Skin of body (tissue), 2 donors: ENCODE data around the gene FUT4. TPM values are rescaled to one million over a fixed set of nuclear protein-coding genes. Genes with fewer than 3 reads are reported as not detected.
"Not testable (repeated sequence)": the region's sequence is repeated elsewhere in the genome, so short reads cannot be mapped to it uniquely, and the experiment has no call there.

ENCODE experiments used
- DNase-seq: peaks from one replicate; lab custom pipeline; 2025; lab: John Stamatoyannopoulos, UW
- total RNA-seq: library from RNA; depleted of rRNA; stranded (reverse); fragments of >200 nt; gene quantifications from one replicate; pipeline ENCODE4 v1.2.3, GENCODE V29; 2014

Gene FUT4
- total RNA-seq, 1 donor from 2014 or later: 8.8 TPM

DNA sequence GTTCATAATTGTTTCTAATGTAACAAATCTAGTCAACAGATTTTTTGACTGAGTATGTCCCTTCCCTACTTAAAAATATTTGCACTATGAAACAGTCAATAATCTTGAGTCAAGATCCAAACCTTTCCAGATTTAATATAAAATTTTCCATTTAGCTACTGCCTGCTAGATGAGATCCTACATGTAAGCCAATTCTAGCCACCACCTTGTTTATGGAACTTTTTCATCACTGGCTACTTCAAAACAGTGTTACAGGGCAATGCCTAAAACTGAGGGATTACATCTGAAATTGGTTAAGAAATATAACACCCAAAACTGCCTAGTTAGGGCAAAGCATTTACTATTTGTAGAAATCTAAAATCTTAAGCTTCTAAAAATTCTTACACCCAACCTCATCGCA lies 10.5 kb upstream of the FUT4 start:
- DNase-seq: peak; percentile 7

DNA sequence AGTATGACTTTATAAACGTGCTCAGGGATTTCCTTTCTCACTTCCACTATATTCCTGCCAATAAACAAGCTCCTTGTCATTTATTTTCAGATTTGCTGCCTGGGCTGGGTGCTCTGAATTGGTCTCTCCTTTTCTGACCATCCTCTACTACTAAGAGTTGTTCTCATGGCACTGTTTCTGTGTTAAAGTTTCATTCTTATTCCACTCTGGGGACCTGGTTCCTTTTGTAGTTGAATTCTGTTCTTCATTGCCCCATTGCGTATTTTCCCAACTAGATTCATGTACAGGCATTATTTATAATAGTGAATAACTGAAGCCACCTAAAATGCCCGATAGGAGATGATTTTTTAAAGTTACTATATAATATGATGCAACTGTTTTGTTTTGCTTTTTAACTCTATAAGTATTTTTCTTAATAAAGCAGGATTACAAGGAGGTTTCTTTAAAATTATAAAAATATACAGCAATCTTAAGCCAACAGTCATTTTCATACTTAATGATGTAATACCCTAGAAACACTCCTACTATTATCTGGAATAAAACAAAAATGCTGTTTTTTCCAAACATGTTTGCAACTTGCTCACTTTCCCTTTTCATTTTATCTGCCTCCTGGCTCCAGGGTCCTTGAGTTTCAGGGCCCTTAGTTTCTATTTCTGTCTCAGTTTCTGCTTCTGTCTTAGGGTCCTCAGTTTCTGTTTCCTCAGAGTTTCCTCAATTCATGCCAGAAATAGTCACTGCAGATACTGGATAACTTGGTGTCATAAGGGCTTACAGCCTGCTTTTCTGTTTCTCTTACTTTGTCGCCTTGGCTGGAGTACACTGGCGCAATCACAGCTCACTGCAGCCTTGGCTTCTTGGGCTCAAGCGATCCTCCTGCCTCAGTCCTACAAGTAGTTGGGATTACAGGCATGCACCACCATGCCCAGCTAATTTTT lies 9.8 kb upstream of the FUT4 start:
- peak; percentile 22 for DNase-seq

DNA sequence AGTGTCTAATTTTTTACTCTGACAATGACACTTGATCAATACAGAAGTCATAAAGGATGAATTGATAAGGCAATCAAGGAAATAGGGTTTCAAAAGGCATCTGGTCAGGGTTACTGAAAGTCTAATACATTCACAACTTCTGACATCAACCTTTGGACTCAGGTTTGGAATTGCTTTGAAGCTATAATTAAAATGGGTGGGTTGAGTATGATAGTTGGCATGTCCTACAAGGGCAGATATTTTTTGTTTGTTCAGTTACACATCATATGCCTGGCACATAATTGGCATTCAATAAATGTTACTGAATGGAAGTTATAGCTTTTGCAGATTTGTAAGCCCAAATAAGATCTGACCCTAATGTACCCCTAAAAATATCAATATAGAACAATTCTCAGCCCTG lies 7.3 kb upstream of the FUT4 start:
- DNase-seq: no peak

DNA sequence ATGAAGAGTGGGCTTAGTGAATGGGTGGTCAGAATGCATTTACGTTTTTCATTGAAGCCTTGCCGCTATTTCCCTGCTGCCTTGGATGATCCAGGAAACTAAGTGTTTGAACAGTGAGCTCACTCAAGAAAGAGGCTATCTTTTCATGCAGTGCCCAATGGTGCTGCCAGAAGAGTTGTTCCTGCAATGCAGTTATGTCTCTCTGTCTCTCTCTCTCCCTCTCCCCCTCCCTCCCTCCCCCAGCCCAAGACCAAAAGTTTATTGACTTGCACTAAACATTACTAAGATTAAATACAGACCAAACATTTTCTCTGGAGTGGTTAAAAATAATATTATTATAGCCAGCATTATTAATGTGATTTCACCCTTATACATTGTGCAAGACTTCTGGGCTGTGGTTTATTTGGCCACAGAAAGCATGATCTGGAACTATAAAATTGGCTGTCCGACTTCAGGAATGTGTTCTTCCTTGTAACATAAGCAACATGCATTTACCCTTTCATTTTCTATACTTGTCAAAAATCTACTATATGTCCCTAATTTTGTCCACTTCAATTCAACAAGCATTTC lies 6.6 kb upstream of the FUT4 start:
- DNase-seq: peak; percentile 88

DNA sequence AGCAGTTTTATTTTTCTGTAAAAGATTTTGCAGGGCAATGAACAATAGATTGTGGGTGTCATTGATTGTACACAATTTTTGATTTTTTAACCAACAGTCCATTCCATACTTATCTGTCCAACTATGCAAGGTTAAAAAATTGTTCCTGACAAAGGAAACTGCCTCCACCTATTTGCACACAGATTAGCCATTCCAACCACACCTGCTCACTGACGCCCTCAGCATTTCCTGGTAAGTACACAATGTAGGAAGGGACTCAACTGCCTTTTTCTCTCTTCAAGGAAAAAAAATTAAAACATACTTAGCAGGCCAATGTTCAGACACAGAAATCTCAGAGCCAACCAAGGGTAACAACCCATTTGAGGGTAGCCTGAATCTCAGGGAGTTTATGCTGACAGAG lies 4.3 kb upstream of the FUT4 start:
- no peak for DNase-seq

DNA sequence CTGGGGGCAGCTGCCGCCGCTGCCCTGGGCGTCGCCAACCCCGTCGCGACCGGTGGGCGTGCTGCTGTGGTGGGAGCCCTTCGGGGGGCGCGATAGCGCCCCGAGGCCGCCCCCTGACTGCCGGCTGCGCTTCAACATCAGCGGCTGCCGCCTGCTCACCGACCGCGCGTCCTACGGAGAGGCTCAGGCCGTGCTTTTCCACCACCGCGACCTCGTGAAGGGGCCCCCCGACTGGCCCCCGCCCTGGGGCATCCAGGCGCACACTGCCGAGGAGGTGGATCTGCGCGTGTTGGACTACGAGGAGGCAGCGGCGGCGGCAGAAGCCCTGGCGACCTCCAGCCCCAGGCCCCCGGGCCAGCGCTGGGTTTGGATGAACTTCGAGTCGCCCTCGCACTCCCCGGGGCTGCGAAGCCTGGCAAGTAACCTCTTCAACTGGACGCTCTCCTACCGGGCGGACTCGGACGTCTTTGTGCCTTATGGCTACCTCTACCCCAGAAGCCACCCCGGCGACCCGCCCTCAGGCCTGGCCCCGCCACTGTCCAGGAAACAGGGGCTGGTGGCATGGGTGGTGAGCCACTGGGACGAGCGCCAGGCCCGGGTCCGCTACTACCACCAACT lies 1.0 kb downstream of the FUT4 start:
- no peak for DNase-seq

DNA sequence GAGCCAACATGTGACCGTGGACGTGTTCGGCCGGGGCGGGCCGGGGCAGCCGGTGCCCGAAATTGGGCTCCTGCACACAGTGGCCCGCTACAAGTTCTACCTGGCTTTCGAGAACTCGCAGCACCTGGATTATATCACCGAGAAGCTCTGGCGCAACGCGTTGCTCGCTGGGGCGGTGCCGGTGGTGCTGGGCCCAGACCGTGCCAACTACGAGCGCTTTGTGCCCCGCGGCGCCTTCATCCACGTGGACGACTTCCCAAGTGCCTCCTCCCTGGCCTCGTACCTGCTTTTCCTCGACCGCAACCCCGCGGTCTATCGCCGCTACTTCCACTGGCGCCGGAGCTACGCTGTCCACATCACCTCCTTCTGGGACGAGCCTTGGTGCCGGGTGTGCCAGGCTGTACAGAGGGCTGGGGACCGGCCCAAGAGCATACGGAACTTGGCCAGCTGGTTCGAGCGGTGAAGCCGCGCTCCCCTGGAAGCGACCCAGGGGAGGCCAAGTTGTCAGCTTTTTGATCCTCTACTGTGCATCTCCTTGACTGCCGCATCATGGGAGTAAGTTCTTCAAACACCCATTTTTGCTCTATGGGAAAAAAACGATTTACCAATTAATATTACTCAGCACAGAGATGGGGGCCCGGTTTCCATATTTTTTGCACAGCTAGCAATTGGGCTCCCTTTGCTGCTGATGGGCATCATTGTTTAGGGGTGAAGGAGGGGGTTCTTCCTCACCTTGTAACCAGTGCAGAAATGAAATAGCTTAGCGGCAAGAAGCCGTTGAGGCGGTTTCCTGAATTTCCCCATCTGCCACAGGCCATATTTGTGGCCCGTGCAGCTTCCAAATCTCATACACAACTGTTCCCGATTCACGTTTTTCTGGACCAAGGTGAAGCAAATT lies 1.8 kb downstream of the FUT4 start:
- no peak for DNase-seq

DNA sequence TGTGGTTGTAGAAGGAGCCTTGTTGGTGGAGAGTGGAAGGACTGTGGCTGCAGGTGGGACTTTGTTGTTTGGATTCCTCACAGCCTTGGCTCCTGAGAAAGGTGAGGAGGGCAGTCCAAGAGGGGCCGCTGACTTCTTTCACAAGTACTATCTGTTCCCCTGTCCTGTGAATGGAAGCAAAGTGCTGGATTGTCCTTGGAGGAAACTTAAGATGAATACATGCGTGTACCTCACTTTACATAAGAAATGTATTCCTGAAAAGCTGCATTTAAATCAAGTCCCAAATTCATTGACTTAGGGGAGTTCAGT lies 2.4 kb downstream of the FUT4 start:
- DNase-seq: no peak

DNA sequence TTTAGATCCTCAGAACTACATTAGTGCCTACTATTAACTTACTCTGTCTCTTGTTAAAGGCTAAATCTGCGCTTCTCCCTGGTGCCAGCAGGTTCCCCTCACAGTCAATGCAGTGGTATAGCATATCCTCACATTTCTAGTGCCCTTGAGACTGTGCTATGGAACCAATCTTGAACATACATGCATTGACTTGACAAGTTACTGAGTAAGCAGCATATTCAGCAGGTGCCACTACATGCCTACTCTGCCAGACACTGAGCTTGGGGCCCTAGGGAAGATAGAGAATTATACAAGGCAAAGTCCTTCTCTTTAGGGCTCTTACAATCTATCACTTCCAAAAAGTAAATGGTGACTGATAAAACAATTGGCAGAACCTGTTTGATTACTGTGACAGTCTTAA lies 3.2 kb downstream of the FUT4 start:
- DNase-seq: no peak

DNA sequence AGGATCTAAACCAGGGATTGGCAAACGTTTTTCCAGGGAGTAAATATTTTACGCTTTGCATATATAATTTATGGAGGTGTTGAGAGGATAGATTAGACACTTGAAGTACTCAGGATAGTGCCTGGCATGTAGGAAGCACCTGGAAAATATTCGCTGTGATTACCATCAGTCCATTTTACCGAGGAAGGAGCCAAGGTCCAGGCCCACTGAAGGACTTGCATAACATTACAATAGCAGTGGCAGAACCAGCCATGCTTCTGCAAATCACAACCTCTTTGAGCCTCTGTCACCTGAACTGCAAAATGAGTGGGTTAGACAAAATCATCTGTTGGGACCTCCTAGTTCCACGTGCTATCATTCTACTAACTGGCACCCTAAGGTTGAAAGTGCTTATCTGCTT lies 5.4 kb downstream of the FUT4 start:
- no peak for DNase-seq

DNA sequence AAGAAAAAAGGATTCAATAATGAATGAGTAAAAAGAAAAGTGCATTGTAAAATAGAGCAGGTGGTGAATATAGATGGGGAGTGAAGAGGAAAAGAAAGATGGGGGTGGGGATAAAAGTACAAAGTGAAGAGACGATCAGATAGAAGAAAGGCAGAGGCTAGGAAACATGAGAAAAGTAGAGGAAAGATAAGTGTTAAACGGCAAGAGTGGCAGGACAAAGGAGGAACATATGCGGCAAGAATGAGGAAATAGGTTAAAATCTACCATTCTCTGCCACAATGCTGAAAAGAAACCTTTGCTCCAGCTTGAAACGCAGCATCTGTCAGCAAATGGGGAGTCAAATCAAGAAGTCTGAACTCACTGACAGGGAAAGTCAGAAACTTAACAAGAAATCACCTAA lies 6.8 kb downstream of the FUT4 start:
- DNase-seq: no peak

DNA sequence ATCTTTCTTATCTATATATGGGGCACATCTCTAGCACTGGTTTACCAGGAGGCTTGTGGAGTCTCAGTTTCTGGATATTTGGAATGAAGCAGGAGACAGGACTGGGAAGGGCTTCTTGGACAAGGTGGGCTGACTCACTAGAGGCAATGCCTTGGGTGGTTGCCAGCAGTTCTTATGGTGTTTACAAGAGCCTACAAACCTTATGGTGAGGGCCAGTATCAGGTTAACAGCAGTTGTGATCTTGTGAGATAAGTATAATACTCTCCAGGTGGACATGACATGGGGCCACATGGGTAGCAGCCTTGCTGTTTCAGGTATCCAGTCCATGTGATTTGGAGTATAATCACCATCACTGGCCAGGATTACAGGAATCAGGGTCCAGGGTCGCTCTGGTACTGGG lies 10.2 kb downstream of the FUT4 start:
- no peak for DNase-seq

DNA sequence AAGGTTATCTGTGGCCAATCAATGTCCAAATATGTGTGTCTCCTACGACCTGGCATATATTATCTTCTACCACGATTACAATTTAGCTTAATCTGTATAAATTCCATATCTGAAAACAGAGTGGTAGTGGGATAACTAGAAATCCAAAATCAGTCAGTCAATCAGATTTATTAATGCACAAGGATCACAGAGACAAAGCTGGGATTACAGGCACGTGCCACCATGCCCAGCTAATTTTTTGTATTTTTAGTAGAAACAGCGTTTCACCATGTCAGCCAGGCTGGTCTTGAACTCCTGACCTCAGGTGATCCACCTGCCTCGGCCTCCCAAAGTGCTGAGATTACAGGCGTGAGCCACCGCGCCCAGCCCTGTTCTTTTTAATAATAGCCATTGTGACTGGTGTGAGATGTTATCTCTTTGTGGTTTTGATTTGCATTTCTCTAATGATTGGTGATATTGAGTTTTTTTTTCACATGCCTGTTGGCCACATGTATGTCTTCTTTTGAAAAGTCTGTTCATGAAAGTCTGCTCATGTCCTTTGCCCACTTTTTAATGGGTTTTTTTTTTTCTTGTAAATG lies 12.1 kb downstream of the FUT4 start:
- DNase-seq: not testable (repeated sequence)

DNA sequence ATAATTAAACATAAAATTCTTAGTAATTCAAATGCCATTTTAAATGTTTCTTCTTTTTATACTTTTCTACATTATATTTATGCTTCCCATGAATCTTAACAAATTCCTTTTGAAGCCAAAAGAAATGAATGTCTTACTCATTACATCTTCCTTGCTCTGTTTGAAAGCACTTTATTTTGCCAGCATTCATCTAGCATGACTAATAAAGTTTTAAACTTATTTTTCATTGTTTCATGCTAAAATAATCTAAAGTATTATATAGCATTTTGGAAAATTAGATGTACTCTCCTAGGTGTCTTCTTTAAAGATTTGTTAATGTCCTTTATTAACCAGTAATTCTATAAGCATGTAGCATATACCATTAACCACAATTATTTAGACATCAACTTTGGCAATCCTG lies 13.7 kb downstream of the FUT4 start:
- no peak for DNase-seq

DNA sequence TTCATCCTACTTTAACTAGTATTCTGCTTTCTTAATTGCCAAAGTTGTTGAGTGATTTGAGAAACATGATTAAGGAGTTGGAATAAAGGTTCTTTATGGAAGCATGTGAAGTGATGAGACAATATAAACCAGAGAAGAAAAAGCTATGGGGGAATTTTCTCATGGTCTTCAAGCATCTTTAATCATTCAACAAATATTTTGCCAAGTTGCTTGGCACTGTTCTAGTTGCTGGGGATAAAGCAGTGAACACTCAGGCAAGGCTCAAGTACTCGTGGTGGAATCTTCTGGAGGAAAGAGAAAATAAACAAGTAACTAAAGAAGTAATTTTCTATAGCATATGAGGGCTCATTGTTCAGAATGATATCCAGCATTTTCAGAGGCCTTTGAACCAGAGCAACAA lies 14.3 kb downstream of the FUT4 start:
- DNase-seq: no peak

DNA sequence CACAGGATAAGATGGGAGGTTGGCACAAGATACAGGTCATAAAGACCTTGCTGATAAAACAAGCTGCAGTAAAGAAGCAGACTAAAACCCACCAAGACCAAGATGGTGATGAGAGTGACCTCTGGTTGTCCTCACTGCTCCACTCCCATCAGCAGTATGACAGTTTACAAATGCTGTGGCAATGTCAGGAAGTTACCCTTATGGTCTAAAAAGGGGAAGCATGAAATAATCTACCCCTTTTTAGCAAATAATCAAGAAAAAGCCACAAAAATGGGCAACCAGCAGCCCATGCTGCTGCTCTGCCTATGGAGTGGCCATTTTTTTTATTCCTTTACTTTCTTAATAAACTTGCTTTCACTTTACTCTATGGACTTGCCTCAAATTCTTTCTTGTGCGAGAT lies 14.7 kb downstream of the FUT4 start:
- no peak for DNase-seq

DNA sequence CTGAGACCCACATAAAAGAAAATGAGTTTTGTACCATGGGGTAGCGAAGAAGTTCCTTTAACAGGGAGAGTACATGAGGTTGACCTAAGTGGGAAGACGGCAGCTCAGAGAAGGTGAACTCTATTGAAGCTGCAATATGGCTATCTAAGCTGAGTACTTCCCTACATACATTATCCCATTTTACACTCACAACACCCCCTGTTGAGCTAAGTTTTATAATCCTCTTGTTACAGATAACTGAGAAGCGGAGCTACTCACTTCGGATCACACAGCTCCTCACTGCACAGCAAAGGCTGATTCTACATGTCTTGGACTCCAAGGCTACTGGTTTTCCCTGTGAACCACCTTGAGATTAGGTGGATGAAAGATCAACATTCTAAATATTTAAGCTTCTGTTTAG lies 15.2 kb downstream of the FUT4 start:
- no peak for DNase-seq

DNA sequence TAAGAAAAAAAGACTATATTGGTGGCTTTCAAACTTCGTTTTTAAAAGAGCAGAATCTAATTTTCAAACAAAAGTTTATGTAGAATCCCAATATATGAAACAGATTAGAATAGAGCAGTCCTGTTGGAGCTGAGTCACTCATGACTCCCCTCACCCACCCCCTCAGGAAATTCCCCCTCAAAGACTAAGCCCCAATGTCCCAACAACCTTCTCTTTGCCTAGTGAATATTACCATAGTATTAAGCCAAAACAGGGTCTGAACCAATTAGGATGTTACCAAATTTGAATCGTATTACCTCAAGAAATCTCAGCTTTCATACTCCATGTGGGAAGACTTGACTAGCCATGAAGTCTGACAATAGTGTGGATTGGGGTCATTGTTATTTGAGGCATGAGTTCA lies 15.6 kb downstream of the FUT4 start:
- no peak for DNase-seq

DNA sequence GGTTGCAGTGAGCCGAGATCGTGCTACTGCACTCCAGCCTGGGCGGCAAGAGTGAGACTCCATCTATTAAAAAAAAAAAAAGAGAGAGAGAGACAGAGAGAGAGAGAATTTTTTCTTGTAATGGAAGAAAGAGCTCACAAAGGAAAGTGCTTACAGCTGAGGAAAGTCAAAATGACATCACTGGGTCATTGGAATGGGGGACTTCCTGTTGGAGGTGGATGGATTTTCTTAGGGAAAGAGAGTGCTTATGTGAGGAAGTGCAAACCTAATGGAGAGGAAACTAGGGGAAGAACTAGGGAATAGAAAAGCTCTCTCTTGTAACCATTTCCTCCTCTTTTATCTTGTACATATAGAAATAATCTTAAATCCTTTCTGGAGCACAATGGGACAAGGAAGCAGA lies 17.1 kb downstream of the FUT4 start:
- no peak for DNase-seq

DNA sequence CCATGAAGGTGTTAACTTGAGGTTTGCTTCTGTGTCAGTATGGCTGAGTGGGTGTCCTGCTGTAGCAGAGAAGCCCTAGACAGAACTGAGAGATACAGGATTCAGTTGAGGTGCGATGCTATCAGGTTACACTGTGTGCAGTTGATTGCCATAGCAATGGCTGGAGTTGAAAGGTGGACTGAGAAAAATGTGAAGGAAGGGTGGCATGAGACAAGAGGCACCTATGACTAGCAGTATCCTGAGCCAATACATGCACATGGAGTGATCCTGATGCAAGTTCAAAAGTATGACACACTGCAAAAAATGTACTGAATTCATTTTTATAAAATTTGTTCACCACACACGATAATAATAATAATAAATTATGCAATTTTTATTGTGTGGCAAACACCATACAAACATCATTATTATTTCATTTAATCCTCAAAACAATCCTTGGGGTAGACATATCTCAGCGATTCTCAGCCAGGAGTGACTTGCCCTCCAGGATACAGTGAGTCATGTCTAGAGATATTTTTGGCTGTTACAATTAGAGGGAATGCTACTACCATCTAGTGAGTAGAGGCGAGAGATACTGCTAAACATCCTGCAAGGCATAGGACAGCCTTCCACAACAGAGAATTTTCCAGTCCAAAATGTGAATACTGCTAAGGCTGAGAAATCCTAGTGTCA lies 19.6 kb downstream of the FUT4 start:
- DNase-seq: peak; percentile 31
